Neural cell (in vitro differentiated cells): ENCODE measurements around the gene ADARB1. TPM values are rescaled to one million over a fixed set of nuclear protein-coding genes. Genes with fewer than 3 reads are reported as not detected.

ENCODE experiments used
- H2AFZ ChIP-seq: fragments of 200-600, 300-800 bp; sonication (generic), shearing (Covaris generic); 2 replicates; pipeline ENCODE4 v1.6.0; 2014; ENCODE audit warnings: low read depth, mild to moderate bottlenecking, antibody characterized with exemption, low read length, moderate library complexity
- H3F3A ChIP-seq: fragments of 200-600 bp; shearing (Covaris generic); 2 replicates; pipeline ENCODE4 v1.6.1; 2016; ENCODE audit warnings: mild to moderate bottlenecking, moderate library complexity, mixed read lengths, antibody characterized with exemption, low read length; ENCODE audit not compliant: insufficient read depth, poor library complexity, severe bottlenecking
- H3K27ac ChIP-seq: fragments of 200-600, 300-800 bp; sonication (generic), shearing (Covaris generic); 2 replicates; pipeline ENCODE4 v1.5.1; 2014; ENCODE audit warnings: mild to moderate bottlenecking, low read length, moderate library complexity
- H3K27me3 ChIP-seq: fragments of 300-800, 200-600 bp; sonication (generic), shearing (Covaris generic); 2 replicates; pipeline ENCODE4 v1.6.0; 2014; ENCODE audit warnings: mild to moderate bottlenecking, low read depth, low read length, moderate library complexity; ENCODE audit not compliant: insufficient read depth
- H3K36me3 ChIP-seq: fragments of 300-800, 200-600 bp; sonication (generic), shearing (Covaris generic); 2 replicates; pipeline ENCODE4 v1.5.1; 2014; ENCODE audit warnings: mild to moderate bottlenecking, antibody characterized with exemption, low read length, moderate library complexity; ENCODE audit not compliant: insufficient read depth
- H3K4me2 ChIP-seq: fragments of 300-800, 200-600 bp; sonication (generic), shearing (Covaris generic); 2 replicates; pipeline ENCODE4 v1.6.0; 2014; ENCODE audit warnings: mild to moderate bottlenecking, low read length
- H3K4me3 ChIP-seq: fragments of 300-800, 200-600 bp; sonication (generic), shearing (Covaris generic); 2 replicates; pipeline ENCODE4 v1.5.1; 2014; ENCODE audit warnings: mild to moderate bottlenecking, low read length, moderate library complexity
- H3K79me2 ChIP-seq: fragments of 200-600 bp; shearing (Covaris generic); replicated peaks from 2 replicates; pipeline ENCODE4 v1.6.0; 2014; ENCODE audit warnings: mild to moderate bottlenecking, low read length, moderate library complexity; ENCODE audit not compliant: insufficient read depth
- H3K9ac ChIP-seq: fragments of 300-800, 200-600 bp; sonication (generic), shearing (Covaris generic); 2 replicates; pipeline ENCODE4 v1.6.1; 2016; ENCODE audit warnings: mild to moderate bottlenecking, low read length, mixed read lengths
- H3K9me2 ChIP-seq: fragments of 200-600 bp; shearing (Covaris generic); 2 replicates; pipeline ENCODE4 v1.6.1; 2016; ENCODE audit warnings: mild to moderate bottlenecking, low read length, mixed read lengths; ENCODE audit not compliant: insufficient read depth
- H3K9me3 ChIP-seq: fragments of 200-600, 300-800 bp; sonication (generic), shearing (Covaris generic); 2 replicates; pipeline ENCODE4 v1.6.1; 2016; ENCODE audit warnings: mild to moderate bottlenecking, mixed run types, low read length, moderate library complexity, mixed read lengths
- H4K20me1 ChIP-seq: fragments of 200-600 bp; shearing (Covaris generic); 2 replicates; pipeline ENCODE4 v1.6.1; 2016; ENCODE audit warnings: mild to moderate bottlenecking, mixed run types; ENCODE audit not compliant: insufficient read depth
- CTCF ChIP-seq: fragments of 450-650 bp; IDR thresholded peaks from 2 replicates; pipeline ENCODE4 v1.5.1; 2014; ENCODE audit warnings: antibody characterized with exemption, mild to moderate bottlenecking, moderate library complexity; ENCODE audit not compliant: poor library complexity, severe bottlenecking
- EP300 ChIP-seq: fragments of 450-650 bp; conservative IDR thresholded peaks from 2 replicates; pipeline ENCODE4 v1.6.1; 2014; ENCODE audit warnings: antibody characterized with exemption, mild to moderate bottlenecking, moderate library complexity; ENCODE audit not compliant: poor library complexity, severe bottlenecking
- EZH2 ChIP-seq: fragments of 200-600, 300-800 bp; shearing (Covaris generic), sonication (generic); IDR thresholded peaks from 2 replicates; pipeline ENCODE4 v1.6.1; 2014; ENCODE audit warnings: antibody characterized with exemption, low read length, borderline replicate concordance, mild to moderate bottlenecking; ENCODE audit not compliant: insufficient read depth, poor library complexity, severe bottlenecking
- MXI1 ChIP-seq: fragments of 450-650 bp; conservative IDR thresholded peaks from 2 replicates; pipeline ENCODE4 v1.6.1; 2014; ENCODE audit warnings: antibody characterized with exemption, mild to moderate bottlenecking; ENCODE audit not compliant: poor library complexity, severe bottlenecking
- POLR2AphosphoS5 ChIP-seq: IDR thresholded peaks from 2 replicates; pipeline ENCODE4 v1.6.1; 2012
- RAD21 ChIP-seq: fragments of 450-650 bp; conservative IDR thresholded peaks from 2 replicates; pipeline ENCODE4 v1.6.1; 2014; ENCODE audit warnings: antibody characterized with exemption, mild to moderate bottlenecking, moderate library complexity
- REST ChIP-seq: IDR thresholded peaks from 2 replicates; pipeline ENCODE4 v1.6.1; 2012; ENCODE audit warnings: borderline replicate concordance
- SMC3 ChIP-seq: fragments of 450-650 bp; conservative IDR thresholded peaks from 2 replicates; pipeline ENCODE4 v1.6.1; 2014; ENCODE audit warnings: antibody characterized with exemption, mild to moderate bottlenecking, moderate library complexity; ENCODE audit not compliant: poor library complexity
- TAF1 ChIP-seq: IDR thresholded peaks from 2 replicates; pipeline ENCODE4 v1.6.1; 2012; ENCODE audit warnings: low read depth
- polyA plus RNA-seq: library from polyadenylated mRNA; depleted of rRNA; stranded (reverse); fragments of >200 nt; gene quantifications from 2 replicates; pipeline ENCODE4 v1.2.3, GENCODE V29; 2014

The ADARB1 gene
- polyA plus RNA-seq, 1 donor from 2014 or later = 8.9 TPM

GRCh38 chr21:45204395-45204794 is 130.0 kb downstream of the ADARB1 start:
- Histone ChIP-seq H4K20me1 (no peaks in the 10 kb centered on the region), H3K9me2 (no peaks in the 10 kb centered on the region), H3K4me2 (no peak overlapping the region), H3K4me3 (no peak overlapping the region), H3K9me3 (no peaks in the 10 kb centered on the region), H3K27ac (no peak overlapping the region), H3F3A (no peaks in the 10 kb centered on the region), H3K9ac (no peak overlapping the region), H3K27me3 (no peaks in the 10 kb centered on the region), H3K36me3 (no peaks in the 10 kb centered on the region), H2AFZ (no peak overlapping the region), H3K79me2 (no peaks in the 10 kb centered on the region)
- TF ChIP-seq EZH2 (no peak), RAD21 (no peak), TAF1 (no peak), REST (no peak), POLR2AphosphoS5 (no peak), CTCF (no peak), MXI1 (no peak), EP300 (no peak), SMC3 (no peak)

GRCh38 chr21:45207839-45208626 is 133.7 kb downstream of the ADARB1 start:
- Histone ChIP-seq H3K27ac (no peak overlapping the region), H3K27me3 (no peaks in the 10 kb centered on the region), H3F3A (no peaks in the 10 kb centered on the region), H3K9ac (no peak overlapping the region), H3K9me3 (no peaks in the 10 kb centered on the region), H3K36me3 (no peaks in the 10 kb centered on the region), H3K9me2 (no peaks in the 10 kb centered on the region), H2AFZ (no peak overlapping the region), H3K4me2 (no peak overlapping the region), H3K79me2 (no peaks in the 10 kb centered on the region), H4K20me1 (no peaks in the 10 kb centered on the region), H3K4me3 (no peak overlapping the region)
- TF ChIP-seq CTCF = no peak
- TF ChIP-seq EP300 = no peak
- TF ChIP-seq TAF1 = no peak
- TF ChIP-seq POLR2AphosphoS5 = no peak
- no peak for TF ChIP-seq REST
- TF ChIP-seq RAD21 = no peak
- TF ChIP-seq MXI1 = no peak
- no peak for TF ChIP-seq SMC3
- no peak for TF ChIP-seq EZH2
